Measurements from ENCODE around the gene ATP6V1G1.
"Not testable (repeated sequence)": the region's sequence is repeated elsewhere in the genome, so short reads cannot be mapped to it uniquely, and the experiment has no call there.

ATP6V1G1 gene

GRCh38 chr9:114592356-114592755, 4.8 kb downstream of the ATP6V1G1 start:
- H3K9me2 ChIP-seq (replicated peaks; ENCODE audit: insufficient read depth, low read length): no peaks in the 10 kb centered on the region
- H3K27ac ChIP-seq (ENCODE audit: low read length): peak overlapping the region; percentile 84
- H3K4me3 ChIP-seq (ENCODE audit: low read length): peak overlapping the region; percentile 44
- peaks cover 96% of the 10 kb centered on the region for H3K79me2 ChIP-seq (ENCODE audit: low read length)
- peaks cover 11% of the 10 kb centered on the region for H3K36me3 ChIP-seq (replicated peaks; ENCODE audit: insufficient read depth, low read length)
- peaks cover 34% of the 10 kb centered on the region for H3F3A ChIP-seq (ENCODE audit: insufficient read depth, low read length)
- H3K9me3 ChIP-seq (replicated peaks; ENCODE audit: insufficient read depth, low read length): no peaks in the 10 kb centered on the region
- no peaks in the 10 kb centered on the region for H3K27me3 ChIP-seq (replicated peaks; ENCODE audit: insufficient read depth, low read length)
- DNase-seq: peak; percentile 77
- TF ChIP-seq EZH2 (optimal IDR thresholded peaks at IDR 0.05; ENCODE audit: low read depth, low read length) (no peak), EZH2phosphoT487 (IDR thresholded peaks at IDR 0.05; ENCODE audit: low read length) (no peak), CTCF (IDR thresholded peaks at IDR 0.05; ENCODE audit: low read length) (peak; percentile 60)
- peak overlapping the region; percentile 82 for H3K4me2 ChIP-seq (ENCODE audit: low read depth, low read length)
- H3K4me1 ChIP-seq (ENCODE audit: low read length): peaks cover 22% of the 10 kb centered on the region
- H4K20me1 ChIP-seq (ENCODE audit: insufficient read depth, low read length): 0 out of 2 replicates have a peak, but pooled peaks cover under 1% of the 10 kb centered on the region
- H3K9ac ChIP-seq (ENCODE audit: low read length): peak overlapping the region; percentile 51; the same call in 1 of the 2 replicates
- no peak overlapping the region for H2AFZ ChIP-seq (ENCODE audit: low read length)

- Histone ChIP-seq H3K79me2 (ENCODE audit: low read length) (peaks cover 96% of the 10 kb centered on the region), H3K9me2 (replicated peaks; ENCODE audit: insufficient read depth, low read length) (no peaks in the 10 kb centered on the region), H3K4me3 (ENCODE audit: low read length) (no peak overlapping the region), H3K4me1 (ENCODE audit: low read length) (peaks cover 22% of the 10 kb centered on the region), H4K20me1 (ENCODE audit: insufficient read depth, low read length) (0 out of 2 replicates have a peak, but pooled peaks cover 3% of the 10 kb centered on the region), H2AFZ (ENCODE audit: low read length) (no peak overlapping the region), H3K36me3 (replicated peaks; ENCODE audit: insufficient read depth, low read length) (peaks cover 28% of the 10 kb centered on the region), H3F3A (ENCODE audit: insufficient read depth, low read length) (peaks cover 38% of the 10 kb centered on the region), H3K27me3 (replicated peaks; ENCODE audit: insufficient read depth, low read length) (no peaks in the 10 kb centered on the region), H3K9ac (ENCODE audit: low read length) (no peak overlapping the region), H3K27ac (ENCODE audit: low read length) (no peak overlapping the region), H3K9me3 (replicated peaks; ENCODE audit: insufficient read depth, low read length) (no peaks in the 10 kb centered on the region), H3K4me2 (ENCODE audit: low read depth, low read length) (no peak overlapping the region)
- TF ChIP-seq EZH2 (optimal IDR thresholded peaks at IDR 0.05; ENCODE audit: low read depth, low read length) (no peak), CTCF (IDR thresholded peaks at IDR 0.05; ENCODE audit: low read length) (no peak), EZH2phosphoT487 (IDR thresholded peaks at IDR 0.05; ENCODE audit: low read length) (no peak)
- DNase-seq: no peak
These were observed 6.6 kb downstream of the ATP6V1G1 start for GRCh38 chr9:114594136-114594535.

GRCh38 chr9:114600502-114601248, 13.1 kb downstream of the ATP6V1G1 start:
- not testable (repeated sequence) for H3K9me3 ChIP-seq (replicated peaks; ENCODE audit: insufficient read depth, low read length); DNase-seq; H3K4me1 ChIP-seq (ENCODE audit: low read length); H3K27ac ChIP-seq (ENCODE audit: low read length); H4K20me1 ChIP-seq (ENCODE audit: insufficient read depth, low read length); H3K4me2 ChIP-seq (ENCODE audit: low read depth, low read length); H3K9me2 ChIP-seq (replicated peaks; ENCODE audit: insufficient read depth, low read length); H3K4me3 ChIP-seq (ENCODE audit: low read length); H3K27me3 ChIP-seq (replicated peaks; ENCODE audit: insufficient read depth, low read length); H2AFZ ChIP-seq (ENCODE audit: low read length); H3K9ac ChIP-seq (ENCODE audit: low read length)
- H3K79me2 ChIP-seq (ENCODE audit: low read length): peaks cover 31% of the 10 kb centered on the region
- H3F3A ChIP-seq (ENCODE audit: insufficient read depth, low read length): 0 out of 2 replicates have a peak, but pooled peaks cover 10% of the 10 kb centered on the region
- peaks cover 22% of the 10 kb centered on the region for H3K36me3 ChIP-seq (replicated peaks; ENCODE audit: insufficient read depth, low read length)

GRCh38 chr9:114601787-114602186, 14.2 kb downstream of the ATP6V1G1 start:
- H3K27ac ChIP-seq (ENCODE audit: low read length); H3K9ac ChIP-seq (ENCODE audit: low read length); H3K27me3 ChIP-seq (replicated peaks; ENCODE audit: insufficient read depth, low read length); H4K20me1 ChIP-seq (ENCODE audit: insufficient read depth, low read length); H2AFZ ChIP-seq (ENCODE audit: low read length); H3K9me2 ChIP-seq (replicated peaks; ENCODE audit: insufficient read depth, low read length); DNase-seq; H3K4me3 ChIP-seq (ENCODE audit: low read length); H3K4me2 ChIP-seq (ENCODE audit: low read depth, low read length); H3K4me1 ChIP-seq (ENCODE audit: low read length); H3K9me3 ChIP-seq (replicated peaks; ENCODE audit: insufficient read depth, low read length): not testable (repeated sequence)
- Histone ChIP-seq H3F3A (ENCODE audit: insufficient read depth, low read length) (0 out of 2 replicates have a peak, but pooled peaks cover 10% of the 10 kb centered on the region), H3K79me2 (ENCODE audit: low read length) (peaks cover 20% of the 10 kb centered on the region), H3K36me3 (replicated peaks; ENCODE audit: insufficient read depth, low read length) (peaks cover 18% of the 10 kb centered on the region; the same call in 1 of the 2 replicates)

All from MM.1S (cell line).